Neural crest cell (in vitro differentiated cells): Measurements from ENCODE around the gene KHSRP. TPM values are rescaled to one million over a fixed set of nuclear protein-coding genes. Genes with fewer than 3 reads are reported as not detected.

Source experiments
- DNase-seq: peaks from one replicate; pipeline ENCODE4 v3.0.0; 2021; ENCODE audit warnings: low read depth, mixed read lengths, low spot score
- H3K27ac Mint-ChIP-seq: one replicate; pipeline ENCODE4 v1.8.0; 2021; ENCODE audit warnings: mild to moderate bottlenecking, mixed read lengths; ENCODE audit not compliant: unreplicated experiment
- H3K27me3 Mint-ChIP-seq: 2 replicates; pipeline ENCODE4 v1.8.0; 2021; ENCODE audit warnings: low read depth, mild to moderate bottlenecking, mixed read lengths
- H3K36me3 Mint-ChIP-seq: 2 replicates; pipeline ENCODE4 v1.8.0; 2021; ENCODE audit warnings: low read depth, mild to moderate bottlenecking, mixed read lengths
- H3K4me1 Mint-ChIP-seq: 2 replicates; pipeline ENCODE4 v1.8.0; 2021; ENCODE audit warnings: mixed read lengths
- H3K4me3 Mint-ChIP-seq: one replicate; pipeline ENCODE4 v1.8.0; 2021; ENCODE audit warnings: mild to moderate bottlenecking, mixed read lengths
- H3K9me3 Mint-ChIP-seq: 2 replicates; pipeline ENCODE4 v1.8.0; 2021; ENCODE audit warnings: mixed read lengths
- CTCF ChIP-seq: fragments of 200-600 bp; sonication (generic); conservative IDR thresholded peaks from 2 replicates; pipeline ENCODE4 v1.5.0; 2021; ENCODE audit warnings: antibody characterized with exemption, mild to moderate bottlenecking
- microRNA-seq: library from miRNA; unstranded; fragments of <30 nt; microRNA quantifications from one replicate; pipeline ENCODE4, GENCODE V29; 2020
- total RNA-seq: library from RNA; stranded (reverse); gene quantifications from 2 replicates; pipeline ENCODE4 v1.2.1, GENCODE V29; 2021

Gene KHSRP
- total RNA-seq, 1 donor from 2014 or later: 678 TPM

- H3K27ac Mint-ChIP-seq: no peak overlapping the region
- H3K4me3 Mint-ChIP-seq: peak overlapping the region; percentile 93
- peaks cover 16% of the 10 kb centered on the region for H3K4me1 Mint-ChIP-seq
- DNase-seq: no peak
- peaks cover 4% of the 10 kb centered on the region for H3K27me3 Mint-ChIP-seq
- H3K36me3 Mint-ChIP-seq: peaks cover 5% of the 10 kb centered on the region
- no peaks in the 10 kb centered on the region for H3K9me3 Mint-ChIP-seq
- TF ChIP-seq CTCF: no peak
Measured at GRCh38 chr19:6373813-6374108, 50.9 kb downstream of the KHSRP start.

GRCh38 chr19:6373096-6373812 lies 51.4 kb downstream of the KHSRP start:
- Mint-ChIP-seq H3K27me3 (peaks cover 4% of the 10 kb centered on the region), H3K4me3 (peak overlapping the region; percentile 93), H3K27ac (peak overlapping the region; percentile 95), H3K9me3 (no peaks in the 10 kb centered on the region), H3K4me1 (peaks cover 16% of the 10 kb centered on the region), H3K36me3 (no peaks in the 10 kb centered on the region)
- no peak for TF ChIP-seq CTCF
- DNase-seq: peak; percentile 98

GRCh38 chr19:6372594-6373095 lies 52.0 kb downstream of the KHSRP start, which contains the start of gene ALKBH7:
Gene ALKBH7, plus strand, starts transcription at chr19:6372794. Its CDS starts 27 bp downstream, at chr19:6372821.
- Mint-ChIP-seq H3K4me3 (peak within 1 kb of the TSS; percentile 93), H3K4me1 (peaks cover 16% of the 10 kb centered on the region), H3K27ac (peak within 1 kb of the TSS; percentile 95), H3K9me3 (no peaks in the 10 kb centered on the region), H3K36me3 (no peaks in the 10 kb centered on the region), H3K27me3 (peaks cover 4% of the 10 kb centered on the region)
- DNase-seq: peak; percentile 89
- no peak for TF ChIP-seq CTCF

GRCh38 chr19:6364353-6364752 lies 60.3 kb downstream of the KHSRP start:
- Mint-ChIP-seq H3K27ac (no peak overlapping the region), H3K9me3 (no peaks in the 10 kb centered on the region), H3K27me3 (no peaks in the 10 kb centered on the region), H3K4me3 (no peak overlapping the region), H3K36me3 (peaks cover 4% of the 10 kb centered on the region), H3K4me1 (peaks cover 7% of the 10 kb centered on the region)
- TF ChIP-seq CTCF: no peak
- DNase-seq: no peak

Small RNA genes lying within 50 kb of the gene (microRNA-seq; reads per million reads assigned to microRNA genes)
- gene MIR3940 (76.4 reads per million, percentile 57 among the genes with 10 or more reads in this experiment), gene MIR6790 (not detected), gene MIR6885 (7.7 reads per million, percentile 11 among the genes with 10 or more reads in this experiment)

Other genes starting within 250 kb of the KHSRP start
- gene MLLT1, start 144.8 kb downstream of the KHSRP start, total RNA-seq: 86.4 and 96.5 TPM in 2 replicates
- not detected in 2 replicates for gene ACER1, start 91.2 kb downstream of the KHSRP start, total RNA-seq
- 86.3 and 93.0 TPM in 2 replicates for gene CLPP, start 63.3 kb downstream of the KHSRP start, total RNA-seq
- gene ALKBH7, start 52.0 kb downstream of the KHSRP start, total RNA-seq: 66.4 and 68.8 TPM in 2 replicates
- gene PSPN, start 48.9 kb downstream of the KHSRP start, total RNA-seq: 4.1 and 4.4 TPM in 2 replicates
- gene GTF2F1, start 31.6 kb downstream of the KHSRP start, total RNA-seq: 65.9 and 70.3 TPM in 2 replicates
- gene SLC25A41, start 9.0 kb upstream of the KHSRP start, total RNA-seq: 1.2 and 1.6 TPM in 2 replicates
- gene SLC25A23, start 35.0 kb upstream of the KHSRP start, total RNA-seq: 72.2 and 73.2 TPM in 2 replicates
- not detected in 2 replicates for gene CRB3, start 39.5 kb upstream of the KHSRP start, total RNA-seq
- not detected in 2 replicates for gene DENND1C, start 57.0 kb upstream of the KHSRP start, total RNA-seq
- 27.7 and 39.9 TPM in 2 replicates for gene TUBB4A, start 77.5 kb upstream of the KHSRP start, total RNA-seq
- 1.3 and 1.4 TPM in 2 replicates for gene TNFSF9, start 106.2 kb upstream of the KHSRP start, total RNA-seq
- 0.41 TPM in 1 of 2 replicates, not detected in the other for gene CD70, start 166.3 kb upstream of the KHSRP start, total RNA-seq
- not detected in 2 replicates for gene TNFSF14, start 245.3 kb upstream of the KHSRP start, total RNA-seq